Head of caudate nucleus (tissue), 42 donors: Measurements from ENCODE around the gene MFSD11.
"Not testable (repeated sequence)": the region's sequence is repeated elsewhere in the genome, so short reads cannot be mapped to it uniquely, and the experiment has no call there.

Source experiments
- DNase-seq, 42 donors: peaks; one replicate each; pipeline versions ENCODE4 v3.0.0 to v3.0.0-alpha.2; 2020 to 2021; ENCODE audit warnings: mixed read lengths in 7 of 42
- intact Hi-C: fragments of 100-400 bp; cut with DNase I; formaldehyde crosslinking; loops from one replicate; pipeline ENCODE4 v1.15.0; 2022

MFSD11 gene

DNA sequence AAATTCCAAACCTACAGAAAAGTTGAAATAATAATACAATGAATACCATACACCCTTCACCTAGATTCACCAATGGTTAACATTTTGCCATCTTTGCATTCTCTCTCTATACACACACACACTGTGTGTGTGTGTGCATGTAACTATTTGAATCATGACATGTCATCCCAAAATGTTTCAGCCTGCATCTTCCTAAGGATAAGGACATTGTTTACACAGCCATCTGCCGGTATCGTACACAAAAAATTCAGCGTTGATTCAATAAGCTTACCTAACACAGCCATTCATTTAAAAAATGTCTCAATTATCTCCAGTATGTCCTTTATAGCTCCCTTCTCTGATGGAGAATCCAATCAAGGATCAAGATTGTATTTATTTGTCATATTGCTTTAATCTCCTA is 31.1 kb upstream of the MFSD11 start:
- intact Hi-C loops, result no loop called here
- DNase-seq, result no peak

DNA sequence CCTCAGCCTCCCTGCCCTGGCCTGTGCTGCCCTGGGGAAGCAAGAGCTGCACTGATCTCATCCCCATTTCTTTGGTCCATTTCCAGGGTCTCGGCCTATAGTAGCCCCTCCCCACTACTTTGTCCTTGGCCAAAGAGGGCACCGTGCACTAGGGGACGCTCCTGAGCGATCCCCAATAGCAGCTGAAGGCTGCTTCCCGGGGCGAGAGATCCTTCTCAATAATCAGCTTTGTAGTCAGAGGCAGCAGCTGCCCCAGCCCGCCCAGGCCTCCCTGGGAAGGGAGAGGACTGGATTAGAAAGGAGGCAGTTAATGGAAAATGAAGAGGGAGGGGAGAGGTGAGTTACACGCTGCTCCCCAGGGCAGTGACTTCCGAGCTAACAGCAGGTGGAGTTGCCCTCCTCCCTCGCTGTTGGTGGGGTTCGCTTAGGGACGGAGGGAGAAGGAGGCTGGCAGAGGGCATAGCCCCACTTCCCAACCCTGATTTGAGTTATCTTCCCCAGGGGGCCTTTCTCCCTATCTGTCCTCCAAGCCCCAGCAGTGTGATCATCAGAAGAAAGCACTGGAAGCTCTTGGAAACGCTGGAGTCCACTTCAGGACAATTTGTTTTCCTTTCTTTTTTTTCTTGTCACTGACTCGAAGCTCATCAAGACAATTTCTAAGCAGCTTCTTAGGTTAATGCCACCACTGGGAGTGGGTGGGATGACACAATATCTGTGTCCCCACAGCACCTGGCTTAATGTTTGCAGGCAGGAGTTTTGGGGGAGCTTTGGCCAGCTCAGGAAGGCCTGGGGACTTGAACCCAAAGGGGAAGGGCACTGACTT is 29.7 kb upstream of the MFSD11 start:
- intact Hi-C loops, result no loop called here
- DNase-seq, result peak; percentile 59 to 89 (median 78)

DNA sequence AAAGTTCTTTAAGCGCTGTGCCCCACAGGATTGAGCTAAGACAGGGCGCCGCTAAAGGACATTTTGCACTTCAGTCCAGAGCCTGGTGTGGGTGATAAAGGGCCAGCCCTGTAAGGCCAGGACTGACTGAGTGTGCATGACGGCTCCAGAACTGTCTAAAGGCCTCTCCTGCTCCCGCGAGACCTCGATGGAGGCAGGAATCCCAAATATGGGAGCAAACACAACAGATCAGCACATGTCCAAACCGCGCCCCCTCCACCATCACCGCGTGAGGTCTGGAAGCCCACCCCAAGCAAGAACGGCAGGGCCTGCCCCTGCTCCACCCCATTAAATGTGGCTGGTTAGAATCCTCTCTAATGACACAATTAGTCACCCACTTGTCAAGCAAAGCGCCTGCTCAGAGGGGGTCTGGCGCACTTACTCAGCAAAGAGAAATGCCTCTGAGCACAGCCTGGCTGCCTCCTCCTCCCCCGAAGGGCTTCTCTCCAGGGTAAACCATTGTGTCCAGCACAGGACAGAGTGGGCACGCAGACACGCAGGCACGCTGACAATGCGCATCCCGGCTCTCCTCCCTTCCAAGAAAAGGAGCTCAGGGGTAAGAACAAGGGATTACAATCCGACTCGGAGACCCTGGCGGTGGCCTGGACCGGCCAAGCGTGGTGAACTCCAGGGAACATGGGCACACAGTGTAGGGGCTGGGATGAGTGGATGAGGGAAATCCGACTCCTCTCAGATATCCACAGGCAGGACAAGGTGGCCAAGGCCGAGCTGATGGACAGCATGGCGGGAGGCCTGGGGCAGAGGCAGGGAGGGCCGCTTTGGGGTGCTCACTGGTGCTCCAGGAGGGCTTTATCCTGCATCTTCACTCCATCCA is 28.6 kb upstream of the MFSD11 start:
- DNase-seq, result peak in 37 of 42 donors; percentile 47 to 91 (median 70)
- intact Hi-C loops, result no loop called here

DNA sequence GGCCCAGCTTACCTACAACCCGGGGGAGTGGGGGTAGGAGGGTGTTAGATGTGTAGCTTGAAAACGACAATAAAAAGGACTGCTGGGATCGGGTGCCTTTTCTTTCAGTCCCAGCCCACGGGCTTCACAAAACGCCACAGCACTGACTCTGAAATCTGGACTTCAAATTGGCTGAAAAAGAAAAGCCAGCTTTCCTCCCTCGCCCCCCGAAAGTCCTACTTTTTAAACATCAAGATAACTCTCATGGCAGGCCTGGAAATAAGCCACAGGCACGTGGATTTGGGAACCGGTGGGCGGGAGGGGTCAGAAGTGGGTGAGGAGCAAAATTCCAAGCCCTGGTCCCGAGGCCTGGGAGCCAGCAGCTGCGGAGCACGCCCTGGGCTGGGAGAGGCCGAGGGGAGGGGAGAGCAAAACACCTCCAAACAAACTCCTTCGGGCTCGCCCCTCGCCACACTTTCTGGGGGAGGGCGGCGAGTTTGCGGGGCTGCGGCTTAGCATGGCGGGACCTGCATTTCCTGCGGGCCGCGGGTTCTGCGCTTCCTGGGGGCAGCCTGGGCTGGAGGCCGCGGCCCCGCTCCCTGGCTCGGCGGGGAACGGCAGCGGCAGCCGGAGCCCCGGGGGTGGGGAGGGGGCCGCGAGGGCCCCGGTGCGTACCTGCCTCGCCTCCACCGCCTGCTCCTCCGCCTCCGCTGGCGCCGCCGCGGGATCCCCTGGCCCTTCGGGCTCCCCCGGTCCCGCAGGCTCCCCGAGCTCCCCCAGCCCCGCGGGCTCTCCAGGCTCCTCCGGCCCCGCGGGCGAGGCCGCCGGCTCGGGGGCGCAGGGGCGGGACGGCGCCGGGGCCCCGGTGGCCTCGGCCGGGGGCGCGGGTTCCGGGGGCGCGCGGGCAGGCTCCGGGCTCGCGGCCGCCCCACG is 27.7 kb upstream of the MFSD11 start:
- peak in 3 of 42 donors; percentile 26 to 59 (median 37) for DNase-seq

DNA sequence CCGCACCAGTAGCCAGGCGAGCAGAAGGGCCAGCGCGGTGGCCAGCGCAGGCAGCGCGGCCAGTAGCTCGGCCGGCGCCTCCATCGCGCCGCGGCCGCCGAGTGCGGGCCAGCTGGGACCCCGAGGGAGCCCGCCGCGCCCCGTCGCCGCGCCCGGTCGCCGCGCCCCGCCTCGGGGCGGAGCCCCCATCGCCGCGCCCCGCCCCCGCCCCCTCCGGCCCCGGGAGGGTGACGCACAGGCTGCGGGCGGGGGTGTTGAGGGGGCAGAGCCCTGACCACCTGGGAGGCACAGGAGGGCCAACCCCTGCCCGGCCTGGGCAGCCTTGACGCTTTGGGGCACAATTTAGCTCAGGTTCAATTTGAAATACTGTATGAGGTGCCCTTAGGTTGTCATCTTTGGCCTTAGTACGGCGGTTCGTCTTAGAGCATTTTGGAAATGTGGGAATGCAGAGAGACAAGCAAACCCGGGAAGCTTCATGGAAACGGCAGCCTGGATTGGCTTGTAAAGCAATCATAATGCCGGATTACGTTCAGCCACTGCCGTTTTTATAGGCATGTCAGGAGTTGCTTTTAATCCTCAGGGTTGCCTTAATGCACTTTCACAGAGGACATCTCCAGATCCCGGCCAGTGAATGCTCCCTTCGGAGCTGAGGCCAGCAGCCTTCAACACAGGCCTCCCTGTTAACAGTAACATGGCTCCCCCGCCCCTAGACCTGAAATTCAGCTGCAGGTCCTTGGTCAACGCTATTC is 26.9 kb upstream of the MFSD11 start, which contains the start of gene MXRA7:
MXRA7 (minus strand) TSS at position 103 of the 749 bp plus-strand sequence; CDS start at position 84, 19 bp downstream.
- DNase-seq, result peak in 39 of 42 donors; percentile 49 to 89 (median 77)
- intact Hi-C loops, result loop anchor here (2.0 kb wide), 1 partner anchor 16 kb away; the partner anchor contains the start of genes JMJD6 and METTL23

More for the DNA sequence above, 27.7 kb upstream of the MFSD11 start:
- intact Hi-C loops, result loop anchor here (2.0 kb wide), 1 partner anchor 17 kb away; the partner anchor contains the start of genes JMJD6 and METTL23

DNA sequence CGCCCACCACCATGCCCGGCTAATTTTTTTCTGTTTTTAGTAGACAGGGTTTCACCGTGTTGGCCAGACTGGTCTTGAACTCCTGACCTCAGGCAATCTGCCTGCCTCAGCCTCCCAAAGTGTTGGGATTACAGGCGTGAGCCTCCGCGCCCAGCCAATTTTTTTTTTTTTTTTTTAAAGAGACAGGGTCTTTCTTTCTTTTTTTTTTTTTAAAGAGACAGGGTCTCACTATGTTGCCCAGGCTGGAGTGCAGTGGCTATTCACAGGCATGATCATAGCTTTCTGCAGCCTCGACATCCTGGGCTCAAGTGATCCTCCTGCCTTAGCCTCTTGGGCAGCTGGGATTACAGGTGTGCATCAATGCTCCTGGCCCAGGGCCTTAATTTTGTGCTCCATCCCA is 25.6 kb upstream of the MFSD11 start:
- intact Hi-C loops, DNase-seq: not testable (repeated sequence)

DNA sequence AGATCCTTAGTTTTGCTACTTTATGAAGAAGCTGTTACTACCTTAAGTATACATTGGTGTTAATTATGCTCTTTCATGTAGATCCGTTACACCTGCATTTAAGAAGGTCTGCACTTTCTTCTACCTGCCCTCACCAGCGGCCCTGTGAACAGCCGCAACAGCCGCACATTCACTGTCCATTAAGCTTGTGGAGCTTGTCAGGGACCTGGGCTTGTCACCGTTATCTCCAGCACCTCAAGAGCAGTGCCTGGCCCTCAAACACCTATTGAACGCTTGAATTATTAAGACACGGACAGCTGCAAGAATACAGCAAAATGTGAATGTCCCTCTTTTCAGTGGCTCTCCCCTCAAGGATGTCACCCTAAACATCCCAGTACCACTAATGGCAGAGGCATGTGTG is 24.2 kb upstream of the MFSD11 start:
- no peak for DNase-seq
- intact Hi-C loops, result no loop called here

DNA sequence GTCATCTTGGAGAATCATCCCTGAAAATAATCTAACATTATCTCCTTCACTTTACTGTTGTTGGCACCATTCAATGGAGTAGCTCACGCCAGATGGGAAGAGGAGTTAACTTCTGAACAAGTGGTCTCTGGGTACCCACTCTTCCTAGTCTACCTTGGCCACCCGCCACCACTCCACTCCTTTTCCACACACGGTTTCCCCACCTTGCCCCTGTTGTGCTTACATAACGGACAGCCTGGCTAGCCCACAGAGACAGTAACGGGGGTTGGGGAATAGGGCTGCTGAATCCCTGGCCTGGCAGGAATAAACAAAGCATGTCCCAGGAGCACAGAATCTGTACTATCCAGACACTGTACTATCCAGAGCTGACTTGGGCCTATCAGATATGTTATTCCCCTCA is 23.6 kb upstream of the MFSD11 start:
- intact Hi-C loops, result no loop called here
- DNase-seq, result no peak

DNA sequence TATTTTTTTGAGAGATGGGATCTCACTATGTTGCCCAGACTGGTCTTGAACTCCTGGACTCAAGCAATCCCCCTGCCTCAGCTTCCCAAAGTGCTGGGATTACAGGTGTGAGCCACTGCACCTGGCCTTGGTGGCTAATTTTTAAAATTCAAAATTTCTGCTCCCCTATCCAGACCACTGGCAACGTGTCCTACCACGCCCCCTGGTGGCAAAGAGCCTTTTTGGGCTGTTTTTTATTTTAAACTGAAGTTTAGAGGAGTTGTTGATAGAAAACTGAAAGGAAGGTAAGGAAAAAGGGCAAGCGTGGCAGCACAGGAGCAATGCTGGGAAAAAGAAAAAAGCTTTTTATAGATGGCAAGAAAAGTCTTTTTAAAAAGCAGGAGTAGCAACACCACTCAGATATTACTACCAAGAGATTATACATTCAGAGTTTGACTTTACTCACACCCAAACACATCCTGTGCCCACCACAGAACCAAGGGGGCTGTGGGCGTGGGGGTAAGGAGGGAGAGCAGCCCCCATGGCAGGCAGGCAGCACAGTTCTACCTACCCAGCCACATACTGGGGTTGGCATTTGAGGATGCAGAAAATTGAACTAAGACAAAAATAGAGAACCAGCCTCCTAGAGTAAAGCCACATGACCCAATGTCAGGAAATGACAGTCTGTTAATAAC is 23.0 kb upstream of the MFSD11 start:
- DNase-seq, result peak in 39 of 42 donors; percentile 40 to 92 (median 80)
- intact Hi-C loops, result no loop called here

DNA sequence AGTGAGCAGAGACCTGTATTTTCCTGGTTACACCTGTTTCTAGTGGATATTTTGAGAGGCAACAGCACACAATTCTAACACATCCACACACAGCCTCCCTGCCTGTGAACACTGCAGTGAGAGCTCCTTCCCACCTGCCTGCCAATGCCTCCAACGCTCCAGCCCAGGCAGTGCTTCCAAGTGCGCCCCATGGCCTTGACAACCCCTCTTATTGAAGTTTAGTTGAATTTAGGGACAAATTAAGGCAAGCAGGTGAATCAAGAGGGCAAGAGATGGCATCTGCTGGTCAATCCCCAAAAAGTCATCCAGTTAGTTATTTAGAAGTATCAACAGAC is 22.5 kb upstream of the MFSD11 start:
- DNase-seq, result peak in 3 of 42 donors; percentile 44 to 61 (median 49)

DNA sequence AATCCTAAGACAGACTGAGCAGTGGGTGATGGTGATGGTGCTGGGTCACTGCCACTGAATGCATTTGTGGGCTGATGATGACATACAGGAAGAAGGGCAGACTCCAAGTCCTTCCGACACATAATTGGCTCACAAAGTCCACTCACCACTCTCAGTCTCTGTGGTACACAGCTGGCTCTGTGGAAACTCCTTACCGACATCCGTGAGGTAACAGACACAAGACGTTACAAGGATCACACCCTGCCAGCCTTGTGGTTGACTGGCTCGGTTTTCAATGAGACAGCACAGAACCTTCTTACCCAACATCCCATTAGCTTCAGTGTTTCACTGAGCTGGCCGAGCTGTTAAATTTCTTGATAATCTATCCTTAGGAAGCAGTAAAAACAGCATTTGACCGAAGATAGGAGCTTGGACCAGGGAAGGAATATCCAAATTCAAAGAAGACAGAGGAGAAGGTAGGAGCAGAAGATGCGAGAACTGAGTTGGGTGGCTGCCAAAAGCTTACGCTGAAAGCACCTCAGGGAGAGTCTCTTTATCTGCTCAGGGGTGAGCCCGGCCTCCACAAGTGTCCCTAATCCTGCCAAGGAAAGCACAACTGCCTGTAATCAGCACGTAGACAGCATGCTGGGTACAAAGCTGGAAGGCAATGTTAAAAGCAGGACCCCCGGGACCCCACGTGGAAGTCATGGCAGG is 21.6 kb upstream of the MFSD11 start:
- intact Hi-C loops, result no loop called here

More for the DNA sequence above, 22.5 kb upstream of the MFSD11 start:
- intact Hi-C loops, result no loop called here

DNA sequence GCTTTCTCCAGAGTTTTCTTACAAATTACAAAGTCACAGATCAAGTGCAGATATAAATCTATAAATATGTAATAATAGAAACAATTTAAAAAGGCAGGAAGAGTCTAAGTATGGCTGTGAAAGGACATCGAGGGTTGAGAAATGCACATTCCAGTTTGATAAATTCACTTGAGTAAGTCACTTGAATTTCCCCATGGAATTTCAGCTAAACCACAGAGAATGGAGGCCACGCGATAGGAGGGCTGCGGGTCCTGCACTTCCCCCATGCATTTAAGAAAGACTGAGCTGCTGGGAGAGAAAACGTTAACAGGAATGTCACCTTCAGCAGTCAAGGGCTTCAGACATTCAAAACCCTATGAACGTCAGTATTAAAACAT is 21.1 kb upstream of the MFSD11 start:
- intact Hi-C loops, result no loop called here
- no peak for DNase-seq

More for the DNA sequence above, 21.6 kb upstream of the MFSD11 start:
- peak in 2 of 42 donors; percentile 46 to 78 for DNase-seq

DNA sequence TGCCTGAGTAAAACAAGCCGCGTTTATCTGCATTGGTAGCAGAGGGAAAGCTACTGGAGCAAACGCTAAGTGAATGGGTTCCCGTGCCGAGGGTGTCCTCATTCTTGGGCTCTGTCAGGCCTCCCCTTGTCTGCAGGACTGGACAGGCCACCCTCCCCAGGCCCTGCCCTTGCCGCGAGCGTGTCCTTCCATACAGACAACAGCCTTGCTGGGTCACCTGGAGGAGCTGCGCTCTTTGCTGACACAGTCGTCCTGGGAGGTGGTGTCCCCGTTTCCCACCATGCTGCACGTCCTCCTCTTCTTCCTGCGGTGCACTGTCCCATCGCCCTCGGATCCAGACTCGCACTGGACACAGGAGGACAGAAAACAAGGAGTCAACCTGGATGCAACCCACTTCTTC is 19.4 kb upstream of the MFSD11 start:
- intact Hi-C loops, result no loop called here
- no peak for DNase-seq

DNA sequence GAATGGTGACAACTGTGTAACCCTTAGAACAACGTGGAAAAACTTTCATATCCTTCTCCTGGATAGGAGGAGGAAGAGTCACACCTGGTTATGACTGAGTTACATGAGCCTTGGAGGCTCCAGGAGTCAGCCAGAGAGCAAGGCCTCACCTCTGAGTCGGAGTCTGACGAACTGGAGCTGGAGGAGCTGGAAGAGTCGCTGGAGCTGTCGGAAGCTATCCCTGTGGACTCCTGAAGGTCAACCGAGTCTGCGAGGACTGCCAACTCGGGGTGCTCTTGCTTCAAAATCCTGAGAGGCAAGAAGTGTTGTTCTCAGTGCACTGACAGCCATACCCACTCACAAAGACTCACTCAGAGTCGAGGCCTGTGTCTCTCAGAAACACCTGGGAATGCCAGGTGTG is 17.7 kb upstream of the MFSD11 start:
- peak in 1 of 42 donors; percentile 2 for DNase-seq
- intact Hi-C loops, result no loop called here

DNA sequence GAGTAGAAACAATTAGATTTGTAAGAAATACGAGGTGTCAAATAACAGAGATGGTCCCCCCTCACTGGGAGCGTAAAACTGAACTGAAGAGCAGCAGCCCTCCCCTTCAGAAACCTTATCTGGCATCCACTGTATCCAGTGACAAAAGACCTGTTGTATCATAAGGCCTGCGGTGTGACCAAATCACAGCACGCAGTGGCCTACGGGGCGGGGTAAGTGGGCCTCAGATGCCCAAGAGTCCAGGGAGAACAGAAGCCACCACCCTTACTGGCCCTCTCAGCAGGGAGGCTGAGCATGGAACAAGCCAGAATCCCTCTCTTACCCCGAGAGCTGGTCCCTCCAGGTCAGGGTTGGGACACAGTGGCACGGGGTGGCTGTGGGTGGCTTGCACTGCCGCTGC is 17.0 kb upstream of the MFSD11 start:
- DNase-seq, result peak in 2 of 42 donors; percentile 3 to 27
- intact Hi-C loops, result no loop called here

DNA sequence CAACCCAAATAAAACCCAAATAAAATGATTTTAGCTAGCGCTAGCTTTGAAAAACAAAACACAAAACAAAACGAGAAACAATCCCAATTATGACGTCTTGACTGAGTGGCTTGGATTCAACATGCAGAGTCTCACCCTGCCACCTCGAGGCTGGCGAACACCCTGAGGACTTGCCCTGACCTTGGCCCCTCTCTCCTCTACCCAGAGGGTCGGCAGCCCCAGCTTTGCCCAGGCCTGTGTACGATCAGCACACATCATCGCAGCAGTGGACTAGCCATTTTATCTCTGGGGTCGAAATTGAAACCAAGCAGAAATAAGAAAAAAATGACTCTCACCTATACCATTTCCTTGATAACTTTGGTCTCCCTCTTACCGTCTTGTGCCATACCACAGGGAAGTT is 16.5 kb upstream of the MFSD11 start:
- intact Hi-C loops, result no loop called here
- DNase-seq, result no peak

DNA sequence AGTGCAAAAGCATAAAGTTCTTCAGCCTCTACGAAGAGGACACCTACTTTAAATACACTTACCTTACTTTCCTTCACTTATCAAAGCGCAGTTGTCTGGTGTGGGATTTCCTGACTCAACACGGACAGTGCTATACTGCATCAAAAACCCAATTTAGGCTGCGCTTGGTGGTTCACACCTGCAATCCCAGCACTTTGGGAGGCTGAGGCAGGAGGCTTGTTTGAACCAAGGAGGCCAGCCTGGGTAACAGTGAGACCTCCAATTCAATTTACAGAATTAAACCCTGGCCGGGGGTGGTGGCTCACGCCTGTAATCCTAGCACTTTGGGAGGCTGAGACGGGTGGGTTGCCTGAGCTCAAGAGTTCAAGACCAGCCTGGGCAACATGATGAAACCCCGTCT is 15.6 kb upstream of the MFSD11 start:
- DNase-seq, result no peak
- intact Hi-C loops, result no loop called here
